T47D (cell line): ENCODE data around the gene RNPEP.
"Not testable (repeated sequence)": the region's sequence is repeated elsewhere in the genome, so short reads cannot be mapped to it uniquely, and the experiment has no call there.

Experiments
- DNase-seq, 2 experiments: peaks; one replicate each; pipeline versions ENCODE4 v3.0.0 to v3.0.0-alpha.2; 2011 to 2012; ENCODE audit warnings: low read depth in 1 of 2, low spot score in 1 of 2
- JUND ChIP-seq: IDR thresholded peaks from 2 replicates; pipeline ENCODE4 v1.6.1; 2012; ENCODE audit warnings: low read depth
- in situ Hi-C: cut with HindIII; loops from 2 replicates; pipeline ENCODE4 v1.10.0; 2016; ENCODE audit warnings: low sequenced_read_pairs, low pct_unique_long_range_greater_than_20kb

RNPEP gene

GRCh38 chr1:201945863-201946223 lies 36.6 kb upstream of the RNPEP start:
- DNase-seq = no peak
- TF ChIP-seq JUND = no peak
- in situ Hi-C loops = no loop called here

DNA sequence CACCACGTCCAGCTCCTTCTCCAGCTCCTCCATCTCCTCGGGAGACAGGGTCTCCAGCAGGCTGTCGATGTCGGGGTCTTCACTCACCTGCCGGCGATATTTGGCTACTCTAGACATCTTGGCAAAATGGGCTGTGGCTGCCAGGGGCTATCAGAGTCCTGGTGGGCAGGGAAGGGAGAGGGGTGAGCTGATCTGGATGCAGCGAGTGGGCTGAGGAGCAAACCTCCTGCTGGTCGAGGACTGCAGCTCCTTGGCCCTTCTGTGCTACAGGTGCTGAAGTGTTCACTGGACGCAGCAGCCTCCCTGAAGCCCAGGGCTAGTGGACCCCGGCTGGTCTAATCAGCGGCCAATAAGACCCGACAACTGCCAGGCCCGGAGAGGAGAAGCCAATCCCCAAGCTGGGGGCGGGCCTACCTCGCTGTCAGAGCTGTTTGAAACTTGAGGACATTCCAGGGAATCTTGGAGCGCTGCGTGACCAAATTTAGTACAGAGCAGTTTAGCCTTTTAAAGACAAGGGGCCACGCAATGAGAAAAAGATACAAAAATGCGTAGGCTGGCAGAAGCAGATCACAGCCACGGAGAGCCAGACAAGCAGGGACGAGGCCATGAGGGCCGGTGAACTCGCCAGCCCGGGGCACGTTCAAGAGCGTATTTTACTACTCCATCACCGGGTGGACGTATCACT lies 36.1 kb upstream of the RNPEP start, which contains the start of gene LMOD1:
TSS of gene LMOD1 (minus strand) at position 325 of the 685 bp plus-strand sequence. CDS start at position 117, 208 bp downstream.
- no peak for TF ChIP-seq JUND
- DNase-seq = peak; percentile 67 to 76

GRCh38 chr1:201947697-201948008 lies 34.8 kb upstream of the RNPEP start:
- TF ChIP-seq JUND = no peak
- no peak for DNase-seq
- in situ Hi-C loops = no loop called here

More for the DNA sequence above, 36.1 kb upstream of the RNPEP start, which contains the start of gene LMOD1:
- in situ Hi-C loops = no loop called here

DNA sequence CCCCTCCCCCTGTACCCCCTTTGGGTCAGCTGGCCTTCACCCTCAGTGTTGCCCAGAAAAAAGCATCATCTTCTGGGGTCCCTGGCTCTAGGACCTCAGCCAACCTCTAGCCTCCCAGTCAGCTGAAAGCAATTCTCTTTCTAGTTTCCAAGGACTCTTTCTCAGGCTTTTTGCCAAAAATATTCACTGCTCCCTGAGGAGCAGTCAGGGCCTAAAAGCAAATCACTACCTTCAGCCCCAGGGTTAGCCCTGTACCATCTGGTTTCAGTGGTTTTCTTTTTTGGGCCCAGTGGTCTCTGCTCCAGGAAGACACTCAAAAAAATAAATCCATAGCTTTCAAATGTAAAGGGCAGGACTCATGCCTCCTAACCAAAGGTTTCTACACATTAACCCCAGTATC lies 33.0 kb upstream of the RNPEP start:
- in situ Hi-C loops = no loop called here
- DNase-seq = no peak
- TF ChIP-seq JUND = no peak

DNA sequence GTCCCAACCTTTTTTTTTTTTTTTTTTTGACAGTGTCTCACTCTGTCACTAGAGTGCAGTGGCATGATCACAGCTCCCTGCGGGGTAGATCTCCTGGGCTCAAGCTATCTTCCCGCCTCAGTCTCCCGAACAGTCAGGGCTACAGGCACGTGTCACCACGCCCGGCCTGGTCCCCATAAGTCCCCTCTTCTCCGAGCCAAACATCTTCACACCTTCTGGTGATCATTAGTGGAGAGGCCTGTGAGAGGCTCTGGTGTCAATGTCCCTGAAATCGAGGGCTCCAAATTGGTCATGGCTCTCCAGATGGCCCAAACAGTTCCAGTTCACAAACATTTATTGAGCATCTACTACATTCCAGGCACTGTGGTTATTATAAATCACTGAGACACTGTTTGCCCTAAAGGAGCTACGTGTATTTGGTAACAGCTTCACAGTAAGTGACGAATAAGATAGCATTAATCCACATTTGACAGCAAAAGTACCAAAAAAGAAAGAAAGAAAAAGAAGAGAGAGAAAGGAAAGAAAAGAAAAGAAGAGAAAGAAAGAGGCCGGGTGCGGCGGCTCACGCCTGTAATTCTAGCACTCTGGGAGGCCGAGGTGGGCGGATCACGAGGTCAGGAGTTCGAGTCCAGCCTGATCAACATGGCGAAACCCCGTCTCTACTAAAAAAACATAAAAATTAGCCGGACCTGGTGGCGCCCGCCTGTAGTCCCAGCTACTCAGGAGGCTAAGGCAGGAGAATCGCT lies 28.0 kb upstream of the RNPEP start:
- no peak for DNase-seq
- in situ Hi-C loops = no loop called here
- TF ChIP-seq JUND = no peak

GRCh38 chr1:201955009-201955728 lies 27.3 kb upstream of the RNPEP start, which contains the start of gene TIMM17A:
TIMM17A (plus strand) TSS chr1:201955503; CDS start chr1:201955527, 24 bp downstream.
- peak; percentile 90 to 99 for DNase-seq
- no peak for TF ChIP-seq JUND
- in situ Hi-C loops = no loop called here

- DNase-seq = no peak
- TF ChIP-seq JUND = no peak
- in situ Hi-C loops = no loop called here
Observed at GRCh38 chr1:201955729-201956143, 26.7 kb upstream of the RNPEP start.

GRCh38 chr1:201958348-201958747 lies 24.1 kb upstream of the RNPEP start:
- DNase-seq = no peak
- TF ChIP-seq JUND = no peak
- in situ Hi-C loops = no loop called here

DNA sequence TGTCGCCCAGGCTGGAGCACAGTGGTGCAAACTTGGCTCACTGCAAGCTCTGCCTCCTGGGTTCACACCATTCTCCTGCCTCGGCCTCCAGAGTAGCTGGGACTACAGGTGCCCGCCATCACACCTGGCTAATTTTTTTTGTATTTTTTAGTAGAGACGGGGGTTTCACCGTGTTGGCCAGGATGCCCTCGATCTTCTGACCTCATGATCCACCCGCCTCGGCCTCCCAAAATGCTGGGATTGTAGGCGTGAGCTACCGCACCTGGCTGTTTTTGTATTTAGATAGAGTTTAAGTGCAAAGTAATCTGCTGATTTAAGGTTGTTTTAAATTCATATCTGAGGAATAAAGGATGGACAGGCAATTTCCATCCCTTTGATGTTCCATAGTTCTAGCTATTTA lies 20.1 kb upstream of the RNPEP start:
- in situ Hi-C loops, DNase-seq: not testable (repeated sequence)

- no peak for TF ChIP-seq JUND
- DNase-seq = no peak
- in situ Hi-C loops = no loop called here
Observed at GRCh38 chr1:201964261-201964660, 18.2 kb upstream of the RNPEP start.

DNA sequence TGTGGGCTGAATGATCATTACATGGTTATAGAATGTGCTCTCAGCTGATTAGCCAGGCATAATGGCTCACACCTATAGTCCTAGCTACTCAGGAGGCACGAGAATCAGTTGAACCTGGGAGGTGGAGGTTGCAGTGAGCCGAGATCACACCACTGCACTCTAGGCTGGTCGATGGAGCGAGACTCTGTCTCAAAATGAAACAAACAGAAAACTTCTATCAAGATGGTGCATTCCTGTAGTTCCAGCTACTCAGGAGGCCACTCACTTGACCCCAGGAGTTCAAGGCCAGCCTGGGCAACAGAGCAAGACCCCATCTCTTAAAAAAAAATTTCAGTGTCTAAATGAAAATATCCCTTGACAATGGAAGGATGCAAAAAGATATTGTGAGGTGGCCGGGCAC lies 16.3 kb upstream of the RNPEP start:
- TF ChIP-seq JUND = no peak
- DNase-seq = no peak
- in situ Hi-C loops = no loop called here

GRCh38 chr1:201968202-201968925 lies 14.1 kb upstream of the RNPEP start:
- in situ Hi-C loops = no loop called here
- no peak for TF ChIP-seq JUND
- DNase-seq = no peak
